Gastroesophageal sphincter (tissue), 3 donors: ENCODE measurements around the gene SNX12.

Source experiments
- EP300 ChIP-seq: sonication (generic); formaldehyde crosslinking; IDR thresholded peaks from one replicate; pipeline ENCODE4 v1.6.1; 2017; ENCODE audit warnings: antibody characterized with exemption, mild to moderate bottlenecking
- POLR2A ChIP-seq, 2 donors: fragments of 450-650 bp; IDR thresholded peaks; one replicate each; pipeline ENCODE4 v1.6.1; 2017; ENCODE audit warnings: antibody characterized with exemption in 2 of 2, mild to moderate bottlenecking in 2 of 2, moderate library complexity in 1 of 2
- POLR2AphosphoS5 ChIP-seq: sonication (generic); formaldehyde crosslinking; IDR thresholded peaks from one replicate; pipeline ENCODE4 v1.6.1; 2017; ENCODE audit warnings: antibody characterized with exemption
- TF ChIP-seq, protein P1 (sequence below), 4 experiments: fragments of 200-600 bp in 2 of 4; fragments of 450-650 bp in 2 of 4; sonication (generic) in 1 of 4; IDR thresholded peaks; one replicate each; pipeline ENCODE4 v1.5.1; 2017 to 2019; ENCODE audit warnings: antibody characterized with exemption in 4 of 4, mild to moderate bottlenecking in 2 of 4, moderate library complexity in 2 of 4

DNA sequence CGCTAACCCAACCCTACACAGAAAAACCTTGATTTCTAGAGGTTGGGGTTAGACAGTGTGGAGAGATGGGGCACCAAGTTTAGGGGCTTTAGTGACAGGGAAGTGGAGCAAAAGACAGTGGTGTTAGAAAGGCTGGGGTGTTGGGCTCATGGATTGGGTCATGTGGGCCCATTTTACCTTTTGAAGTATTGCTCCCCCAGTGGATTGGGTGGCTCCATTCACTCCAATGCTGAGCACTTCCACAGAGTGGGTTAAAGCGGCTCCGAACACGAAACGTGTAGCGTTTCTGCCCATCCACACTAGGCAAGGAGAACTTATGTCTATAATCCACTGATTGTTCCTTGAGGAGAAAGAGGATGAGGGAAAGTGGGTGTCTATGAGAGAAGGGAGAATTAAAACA lies 40.9 kb upstream of the SNX12 start:
- TF ChIP-seq, protein P1, sequence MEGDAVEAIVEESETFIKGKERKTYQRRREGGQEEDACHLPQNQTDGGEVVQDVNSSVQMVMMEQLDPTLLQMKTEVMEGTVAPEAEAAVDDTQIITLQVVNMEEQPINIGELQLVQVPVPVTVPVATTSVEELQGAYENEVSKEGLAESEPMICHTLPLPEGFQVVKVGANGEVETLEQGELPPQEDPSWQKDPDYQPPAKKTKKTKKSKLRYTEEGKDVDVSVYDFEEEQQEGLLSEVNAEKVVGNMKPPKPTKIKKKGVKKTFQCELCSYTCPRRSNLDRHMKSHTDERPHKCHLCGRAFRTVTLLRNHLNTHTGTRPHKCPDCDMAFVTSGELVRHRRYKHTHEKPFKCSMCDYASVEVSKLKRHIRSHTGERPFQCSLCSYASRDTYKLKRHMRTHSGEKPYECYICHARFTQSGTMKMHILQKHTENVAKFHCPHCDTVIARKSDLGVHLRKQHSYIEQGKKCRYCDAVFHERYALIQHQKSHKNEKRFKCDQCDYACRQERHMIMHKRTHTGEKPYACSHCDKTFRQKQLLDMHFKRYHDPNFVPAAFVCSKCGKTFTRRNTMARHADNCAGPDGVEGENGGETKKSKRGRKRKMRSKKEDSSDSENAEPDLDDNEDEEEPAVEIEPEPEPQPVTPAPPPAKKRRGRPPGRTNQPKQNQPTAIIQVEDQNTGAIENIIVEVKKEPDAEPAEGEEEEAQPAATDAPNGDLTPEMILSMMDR (IDR thresholded peaks at IDR 0.05): no peak
- TF ChIP-seq POLR2A (IDR thresholded peaks at IDR 0.05): no peak
- TF ChIP-seq POLR2AphosphoS5: no peak
- no peak for TF ChIP-seq EP300
